ENCODE measurements around the gene GPR22. TPM values are rescaled to one million over a fixed set of nuclear protein-coding genes. Genes with fewer than 3 reads are reported as not detected.

GPR22 gene
- total and polyA plus RNA-seq, 2 of the 8 experiments (the other 6 are each of a cell fraction or from before 2014, with no cell fraction given): 0.02 TPM; not detected in 1

DNA sequence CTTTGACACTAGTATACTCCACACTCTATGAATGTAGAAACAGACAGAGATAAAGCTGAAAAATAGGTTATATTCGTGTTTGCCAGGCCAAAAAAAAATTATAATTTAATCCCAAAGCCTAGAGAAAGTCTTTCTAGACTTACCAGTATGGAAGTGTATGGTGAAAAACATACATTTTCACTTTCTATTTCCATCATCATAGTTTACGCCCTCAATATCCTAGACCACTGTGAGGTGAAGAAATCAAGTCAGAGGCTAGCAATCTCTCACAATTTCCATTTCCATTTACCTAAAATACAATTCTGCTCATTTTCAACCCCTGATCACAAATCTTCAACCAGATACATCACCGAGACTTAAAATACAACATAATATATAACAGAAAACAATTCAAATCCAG lies 16.2 kb downstream of the GPR22 start:
- FAIRE-seq: no peak
- H3K79me1 ChIP-seq (ENCODE audit: low read depth, low read length): no peaks in the 10 kb centered on the region

More for the DNA sequence above, 16.2 kb downstream of the GPR22 start:
- no peak overlapping the region for H3K4me2 ChIP-seq (ENCODE audit: insufficient read depth in 1 of 2, low read depth in 2 of 2, low read length in 2 of 2)
- TF ChIP-seq ASH2L (IDR thresholded peaks at IDR 0.05; ENCODE audit: low read length) (no peak), RBBP5 (IDR thresholded peaks at IDR 0.05; ENCODE audit: borderline replicate concordance, low read depth, low read length) (no peak), JUND (IDR thresholded peaks at IDR 0.05; ENCODE audit: low read length) (no peak), TEAD4 (IDR thresholded peaks at IDR 0.05; ENCODE audit: low read depth, low read length) (no peak), MAFK (IDR thresholded peaks at IDR 0.05; ENCODE audit: low read depth, low read length) (no peak), SIX5 (IDR thresholded peaks at IDR 0.05; ENCODE audit: low read depth, low read length) (no peak), SP4 (IDR thresholded peaks at IDR 0.05; ENCODE audit: low read length) (no peak), TCF12 (IDR thresholded peaks at IDR 0.05; ENCODE audit: low read depth, low read length) (no peak), GTF2F1 (IDR thresholded peaks at IDR 0.05; ENCODE audit: borderline replicate concordance, low read depth, low read length) (no peak), BCL11A (IDR thresholded peaks at IDR 0.05; ENCODE audit: low read depth in 2 of 2, low read length in 2 of 2) (no peak), SP1 (IDR thresholded peaks at IDR 0.05; ENCODE audit: low read depth, low read length) (no peak), SAP30 (IDR thresholded peaks at IDR 0.05; ENCODE audit: insufficient read depth, insufficient replicate concordance, low read length) (no peak), EZH2 (IDR thresholded peaks at IDR 0.05; ENCODE audit: low read depth, low read length, severe bottlenecking) (no peak), YY1 (IDR thresholded peaks at IDR 0.05; ENCODE audit: low read depth, low read length) (no peak)
- H3K4me3 ChIP-seq (ENCODE audit: extremely low read depth in 1 of 4, insufficient read depth in 2 of 4, low read depth in 3 of 4, low read length in 4 of 4): no peak overlapping the region
- no peak overlapping the region for H3K14ac ChIP-seq (ENCODE audit: insufficient read length)
- H2BK15ac ChIP-seq (ENCODE audit: low read length): no peak overlapping the region
- no peak overlapping the region for H3K23ac ChIP-seq (ENCODE audit: insufficient read length)
- H4K20me1 ChIP-seq (replicated peaks in 1 of 2; ENCODE audit: control insufficient read depth in 1 of 2, insufficient read depth in 2 of 2, low read length in 2 of 2): no peaks in the 10 kb centered on the region
- H2BK5ac ChIP-seq (ENCODE audit: low read depth, low read length): no peak overlapping the region
- H2AK5ac ChIP-seq (ENCODE audit: low read depth, low read length): no peak overlapping the region
- H3K18ac ChIP-seq (ENCODE audit: extremely low read depth, low read length): no peak overlapping the region
- H2AFZ ChIP-seq (ENCODE audit: low read length): no peak overlapping the region
- H4K91ac ChIP-seq (replicated peaks; ENCODE audit: insufficient read length, low read length): no peak overlapping the region
- no peak for DNase-seq (ENCODE audit: low read depth in 1 of 2, low spot score in 2 of 2)
- no peak overlapping the region for H3K4ac ChIP-seq (replicated peaks; ENCODE audit: insufficient read length, low read depth, low read length)
- no peaks in the 10 kb centered on the region for H3K27me3 ChIP-seq (replicated peaks in 1 of 4; ENCODE audit: control insufficient read depth in 3 of 4, extremely low read depth in 1 of 4, insufficient read depth in 3 of 4, low read length in 3 of 4)
- H3K4me1 ChIP-seq (replicated peaks in 1 of 4; ENCODE audit: control insufficient read depth in 3 of 4, insufficient read depth in 4 of 4, low read length in 3 of 4): no peaks in the 10 kb centered on the region
- no peak overlapping the region for H3K56ac ChIP-seq (replicated peaks; ENCODE audit: insufficient read length, low read depth, low read length)
- H4K5ac ChIP-seq (ENCODE audit: insufficient read length, low read depth, low read length): no peak overlapping the region
- no peak overlapping the region for H2BK120ac ChIP-seq (replicated peaks; ENCODE audit: low read depth, low read length)
- ChIA-PET CTCF (ENCODE audit: partially characterized antibody) (no interaction called here), POLR2A (ENCODE audit: partially characterized antibody) (no interaction called here)
- no peak overlapping the region for H2BK12ac ChIP-seq (ENCODE audit: low read depth, low read length)
- H2BK20ac ChIP-seq (ENCODE audit: low read length): no peak overlapping the region
- no peaks in the 10 kb centered on the region for H3K79me2 ChIP-seq (ENCODE audit: control insufficient read depth in 1 of 2, insufficient read depth in 2 of 2, low read length in 2 of 2)
- no peak overlapping the region for H3K9ac ChIP-seq (replicated peaks in 1 of 4; ENCODE audit: extremely low read depth in 1 of 4, low read depth in 3 of 4, low read length in 3 of 4)
- no peak overlapping the region for H3K27ac ChIP-seq (ENCODE audit: low read depth, low read length)
- WGBS, 2 experiments (ENCODE audit: extremely low coverage in 1 of 2, insufficient coverage in 1 of 2, insufficient read length in 1 of 2, insufficient replicate concordance in 2 of 2, low coverage in 1 of 2, low lambda C conversion rate in 2 of 2, missing lambda C conversion rate in 1 of 2): 88% methylated on average over 3 of the region's 3 CpGs; no CpG with 5 or more reads in 1 of the 2 experiments
- H3K9me3 ChIP-seq (ENCODE audit: insufficient read depth in 2 of 2, low read depth in 1 of 2, low read length in 1 of 2): no peaks in the 10 kb centered on the region
- H3K36me3 ChIP-seq (ENCODE audit: control insufficient read depth in 2 of 4, insufficient read depth in 4 of 4, low read length in 3 of 4): no peaks in the 10 kb centered on the region
- H3K23me2 ChIP-seq (ENCODE audit: low read depth, low read length): no peaks in the 10 kb centered on the region
- H4K8ac ChIP-seq (ENCODE audit: extremely low read depth, insufficient read depth, low read length): no peak overlapping the region

Measured in H1 (cell line).